Anterior cingulate cortex (tissue), 58 donors: Measurements from ENCODE around the gene VPS8.

Experiments used
- DNase-seq, 58 donors: peaks; one replicate each; lab custom pipeline; 2025; lab: John Stamatoyannopoulos, UW

Gene VPS8

GRCh38 chr3:184811999-184812661, at the start of gene VPS8:
TSS of gene VPS8 (plus strand) at chr3:184812166. CDS start at chr3:184824633, 12,467 bp downstream.
- peak; percentile 55 to 96 (median 91) for DNase-seq

GRCh38 chr3:184764191-184764590, 47.8 kb upstream of the VPS8 start:
- no peak for DNase-seq

GRCh38 chr3:184765047-184765729, 46.8 kb upstream of the VPS8 start:
- DNase-seq = no peak

GRCh38 chr3:184765730-184766074, 46.3 kb upstream of the VPS8 start:
- peak in 1 of 58 donors; percentile 34 for DNase-seq

- DNase-seq = no peak
These were observed 45.3 kb upstream of the VPS8 start for GRCh38 chr3:184766555-184767261.

- DNase-seq = no peak
These were observed 44.6 kb upstream of the VPS8 start for GRCh38 chr3:184767377-184767776.

- no peak for DNase-seq
These were observed 42.4 kb upstream of the VPS8 start for GRCh38 chr3:184769382-184770170.

GRCh38 chr3:184770541-184770940, 41.4 kb upstream of the VPS8 start:
- DNase-seq = no peak

- no peak for DNase-seq
These were observed 40.5 kb upstream of the VPS8 start for GRCh38 chr3:184771301-184772127.

- DNase-seq = peak in 1 of 58 donors; percentile 34
These were observed 39.2 kb upstream of the VPS8 start for GRCh38 chr3:184772667-184773272.

GRCh38 chr3:184773283-184774186, 38.4 kb upstream of the VPS8 start:
- DNase-seq = peak in 1 of 58 donors; percentile 25

GRCh38 chr3:184776916-184777315, 35.0 kb upstream of the VPS8 start:
- DNase-seq = no peak

GRCh38 chr3:184777566-184778356, 34.2 kb upstream of the VPS8 start:
- peak in 57 of 58 donors; percentile 11 to 95 (median 77) for DNase-seq

- no peak for DNase-seq
These were observed 33.3 kb upstream of the VPS8 start for GRCh38 chr3:184778426-184779332.

- no peak for DNase-seq
These were observed 30.9 kb upstream of the VPS8 start for GRCh38 chr3:184780981-184781515.

- no peak for DNase-seq
These were observed 30.2 kb upstream of the VPS8 start for GRCh38 chr3:184781801-184782200.
